IPS-18a (cell line): ENCODE measurements around the gene BHLHE41.

ENCODE experiments used
- H3K27ac ChIP-seq: one replicate; pipeline ENCODE4 v1.5.1; 2013; ENCODE audit warnings: low read length
- H3K27me3 ChIP-seq: one replicate; pipeline ENCODE4 v1.6.1; 2013; ENCODE audit warnings: mild to moderate bottlenecking, low read length; ENCODE audit not compliant: control insufficient read depth, insufficient read depth
- H3K36me3 ChIP-seq: one replicate; pipeline ENCODE4 v1.6.1; 2013; ENCODE audit warnings: low read depth, low read length; ENCODE audit not compliant: control insufficient read depth
- H3K4me1 ChIP-seq: one replicate; pipeline ENCODE4 v1.6.1; 2013; ENCODE audit warnings: low read depth, low read length; ENCODE audit not compliant: control insufficient read depth
- H3K4me3 ChIP-seq: one replicate; pipeline ENCODE4 v1.5.1; 2013; ENCODE audit warnings: low read length
- H3K9ac ChIP-seq: one replicate; pipeline ENCODE4 v1.6.1; 2013; ENCODE audit warnings: mild to moderate bottlenecking, low read length, moderate library complexity
- H3K9me3 ChIP-seq: one replicate; pipeline ENCODE4 v1.6.1; 2013; ENCODE audit warnings: low read depth, low read length; ENCODE audit not compliant: control insufficient read depth

BHLHE41 gene

GRCh38 chr12:26112232-26112631, 12.6 kb downstream of the BHLHE41 start:
- Histone ChIP-seq H3K4me3 (peak overlapping the region; percentile 63), H3K27me3 (peaks cover 46% of the 10 kb centered on the region), H3K9ac (no peak overlapping the region), H3K27ac (no peak overlapping the region), H3K9me3 (no peaks in the 10 kb centered on the region), H3K36me3 (no peaks in the 10 kb centered on the region), H3K4me1 (peaks cover 26% of the 10 kb centered on the region)

GRCh38 chr12:26109343-26109881, 15.4 kb downstream of the BHLHE41 start:
- H3K27ac ChIP-seq, result no peak overlapping the region
- H3K9me3 ChIP-seq, result no peaks in the 10 kb centered on the region
- peaks cover 19% of the 10 kb centered on the region for H3K4me1 ChIP-seq
- no peak overlapping the region for H3K9ac ChIP-seq
- H3K27me3 ChIP-seq, result peaks cover 19% of the 10 kb centered on the region
- H3K36me3 ChIP-seq, result no peaks in the 10 kb centered on the region
- H3K4me3 ChIP-seq, result no peak overlapping the region

GRCh38 chr12:26108915-26109314, 15.9 kb downstream of the BHLHE41 start:
- Histone ChIP-seq H3K27me3 (peaks cover 19% of the 10 kb centered on the region), H3K4me3 (no peak overlapping the region), H3K36me3 (no peaks in the 10 kb centered on the region), H3K4me1 (peaks cover 19% of the 10 kb centered on the region), H3K9me3 (no peaks in the 10 kb centered on the region), H3K27ac (no peak overlapping the region), H3K9ac (no peak overlapping the region)

GRCh38 chr12:26106347-26106746, 18.5 kb downstream of the BHLHE41 start:
- Histone ChIP-seq H3K4me3 (no peak overlapping the region), H3K36me3 (no peaks in the 10 kb centered on the region), H3K27me3 (no peaks in the 10 kb centered on the region), H3K9ac (no peak overlapping the region), H3K9me3 (no peaks in the 10 kb centered on the region), H3K27ac (no peak overlapping the region), H3K4me1 (peaks cover 3% of the 10 kb centered on the region)

DNA sequence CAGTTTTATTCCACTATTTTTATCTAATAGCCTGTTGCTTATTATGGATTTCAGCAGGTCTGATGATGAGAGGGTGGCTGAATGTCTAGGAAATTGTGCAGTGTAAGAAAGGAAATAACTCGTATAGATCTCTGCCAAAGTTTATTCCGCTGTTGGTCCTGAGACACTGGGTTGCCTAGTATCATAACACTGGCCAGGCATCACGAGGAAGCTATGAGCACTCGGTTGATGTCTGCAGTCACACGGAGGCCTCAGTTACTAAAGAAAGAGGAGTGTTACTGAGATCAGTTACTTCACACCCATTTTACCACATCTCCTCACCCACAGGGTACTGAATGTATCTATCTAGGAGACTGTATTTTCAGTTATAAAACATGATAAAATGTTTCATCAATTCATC, 21.9 kb downstream of the BHLHE41 start:
- H3K4me1 ChIP-seq, result no peaks in the 10 kb centered on the region
- no peak overlapping the region for H3K9ac ChIP-seq
- no peaks in the 10 kb centered on the region for H3K27me3 ChIP-seq
- H3K4me3 ChIP-seq, result no peak overlapping the region
- H3K27ac ChIP-seq, result no peak overlapping the region
- H3K36me3 ChIP-seq, result no peaks in the 10 kb centered on the region
- H3K9me3 ChIP-seq, result no peaks in the 10 kb centered on the region

- no peak overlapping the region for H3K27ac ChIP-seq
- no peaks in the 10 kb centered on the region for H3K36me3 ChIP-seq
- no peaks in the 10 kb centered on the region for H3K27me3 ChIP-seq
- no peak overlapping the region for H3K9ac ChIP-seq
- no peaks in the 10 kb centered on the region for H3K4me1 ChIP-seq
- no peak overlapping the region for H3K4me3 ChIP-seq
- no peaks in the 10 kb centered on the region for H3K9me3 ChIP-seq
These were observed 23.1 kb downstream of the BHLHE41 start for GRCh38 chr12:26101763-26102162.

DNA sequence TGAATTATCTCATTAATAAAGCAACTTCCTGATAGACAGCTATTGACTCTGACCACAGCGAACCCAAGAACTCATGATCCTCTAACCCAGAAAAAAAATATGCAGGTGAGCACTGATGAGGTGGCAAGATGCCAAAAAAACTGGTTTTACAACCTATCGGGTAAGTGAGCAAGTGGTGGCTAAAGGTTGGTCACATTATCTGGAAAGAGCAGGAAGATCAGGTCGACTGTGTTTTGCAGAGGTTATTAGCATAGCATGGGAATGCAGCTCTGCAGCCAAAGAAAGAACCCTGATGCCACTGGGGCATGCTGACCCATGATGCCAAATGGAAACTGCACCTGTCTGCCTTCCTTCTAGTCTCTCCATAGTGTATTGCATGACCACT, 23.5 kb downstream of the BHLHE41 start:
- no peaks in the 10 kb centered on the region for H3K36me3 ChIP-seq

GRCh38 chr12:26100666-26101349, 24.0 kb downstream of the BHLHE41 start:
- Histone ChIP-seq H3K9me3 (no peaks in the 10 kb centered on the region), H3K4me3 (no peak overlapping the region), H3K9ac (no peak overlapping the region), H3K36me3 (no peaks in the 10 kb centered on the region), H3K27ac (no peak overlapping the region), H3K4me1 (no peaks in the 10 kb centered on the region), H3K27me3 (no peaks in the 10 kb centered on the region)

More for the DNA sequence above, 23.5 kb downstream of the BHLHE41 start:
- H3K4me3 ChIP-seq, result no peak overlapping the region
- no peaks in the 10 kb centered on the region for H3K27me3 ChIP-seq
- H3K27ac ChIP-seq, result no peak overlapping the region
- no peaks in the 10 kb centered on the region for H3K9me3 ChIP-seq
- no peak overlapping the region for H3K9ac ChIP-seq
- no peaks in the 10 kb centered on the region for H3K4me1 ChIP-seq

DNA sequence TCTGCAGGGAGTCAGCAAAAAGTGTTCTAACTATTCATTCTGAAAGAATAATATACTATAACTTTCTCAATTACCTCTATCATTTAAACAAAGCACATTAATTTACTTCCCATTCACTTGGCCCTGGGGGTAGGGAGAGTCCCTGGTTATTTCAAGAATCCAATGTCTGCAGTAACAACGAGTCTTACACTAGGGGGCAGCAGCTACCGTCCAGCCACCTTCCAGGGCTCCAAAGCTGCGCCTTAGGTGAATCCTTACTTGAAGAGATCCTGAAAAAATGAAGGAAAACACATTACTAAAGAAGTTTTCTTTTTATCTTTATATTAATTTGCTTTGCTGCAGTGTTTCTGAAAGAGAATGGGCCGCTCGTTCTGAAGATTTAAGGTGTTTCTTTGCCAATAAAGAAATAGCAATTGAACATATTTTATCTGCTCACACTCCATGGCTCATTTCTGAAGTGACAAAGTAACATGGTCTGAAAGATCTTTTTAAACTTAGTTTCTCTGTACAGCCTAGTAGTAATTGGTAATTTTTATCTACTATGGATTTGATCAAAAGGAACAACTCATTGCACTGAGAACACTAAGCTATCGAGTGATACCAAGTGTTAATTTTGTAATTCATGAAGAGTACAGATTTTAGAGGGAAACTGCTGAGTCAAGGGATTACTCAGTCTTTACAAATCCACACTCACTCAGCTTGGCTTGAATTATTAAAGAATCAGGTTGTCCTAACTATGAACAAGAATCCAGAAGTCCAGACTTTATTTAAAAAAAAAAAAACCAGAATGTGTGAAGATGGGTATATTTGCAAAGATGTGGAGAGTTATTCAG, 27.6 kb downstream of the BHLHE41 start:
- H3K9ac ChIP-seq, result no peak overlapping the region
- no peaks in the 10 kb centered on the region for H3K36me3 ChIP-seq
- H3K4me3 ChIP-seq, result no peak overlapping the region
- no peaks in the 10 kb centered on the region for H3K27me3 ChIP-seq
- no peaks in the 10 kb centered on the region for H3K4me1 ChIP-seq
- no peaks in the 10 kb centered on the region for H3K9me3 ChIP-seq
- no peak overlapping the region for H3K27ac ChIP-seq

DNA sequence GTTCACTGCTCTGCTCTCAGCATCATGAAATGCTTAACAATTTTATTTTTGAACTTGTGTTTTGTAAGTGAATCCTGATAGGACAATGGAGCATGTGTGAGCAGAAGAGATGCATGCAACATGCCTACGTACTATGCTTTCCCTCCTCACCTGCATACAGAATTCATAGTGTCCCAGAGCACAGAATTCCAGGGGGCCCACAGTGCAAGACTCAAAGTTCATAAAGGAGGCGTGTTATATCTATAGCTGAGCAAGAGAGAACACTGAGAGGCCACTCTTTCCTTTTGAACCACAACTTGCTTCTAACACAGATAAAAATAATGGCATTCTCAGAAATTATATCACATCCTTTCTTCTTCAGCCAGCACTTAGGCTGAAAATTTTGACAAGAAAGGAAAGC, 28.8 kb downstream of the BHLHE41 start:
- Histone ChIP-seq H3K27me3 (no peaks in the 10 kb centered on the region), H3K4me1 (no peaks in the 10 kb centered on the region), H3K4me3 (no peak overlapping the region), H3K9ac (no peak overlapping the region), H3K27ac (no peak overlapping the region), H3K36me3 (no peaks in the 10 kb centered on the region), H3K9me3 (no peaks in the 10 kb centered on the region)

DNA sequence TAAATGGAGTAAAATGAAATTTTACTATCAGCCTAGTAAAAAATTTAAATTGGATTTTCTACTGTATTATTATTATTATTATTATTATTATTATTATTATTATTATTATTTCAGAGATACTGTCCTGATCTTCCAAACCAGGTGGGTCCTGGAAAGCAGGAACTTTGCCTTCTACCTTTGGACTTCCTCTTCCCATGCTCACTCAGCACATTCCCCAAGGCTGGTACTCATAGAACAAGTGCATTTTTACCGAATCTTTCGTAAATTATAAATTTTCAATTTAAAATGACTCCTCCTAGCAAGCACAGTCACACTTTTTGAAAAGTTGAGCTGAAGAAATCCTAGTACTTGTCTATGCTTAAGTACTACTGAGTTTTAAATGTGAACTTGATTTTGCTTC, 29.7 kb downstream of the BHLHE41 start:
- Histone ChIP-seq H3K4me1 (no peaks in the 10 kb centered on the region), H3K4me3 (no peak overlapping the region), H3K9me3 (no peaks in the 10 kb centered on the region), H3K27ac (no peak overlapping the region), H3K36me3 (no peaks in the 10 kb centered on the region), H3K9ac (no peak overlapping the region), H3K27me3 (no peaks in the 10 kb centered on the region)
